PC-3 (cell line): ENCODE measurements around the gene RPP38.

ENCODE experiments used
- CTCF ChIP-seq: fragments of 300-600 bp; sonication (generic); conservative IDR thresholded peaks from 2 replicates; pipeline ENCODE4 v1.5.1; 2017; ENCODE audit warnings: antibody characterized with exemption, low read depth, mild to moderate bottlenecking, low read length
- EZH2 ChIP-seq: fragments of 300-600 bp; sonication (generic); IDR thresholded peaks from one replicate; pipeline ENCODE4 v1.6.1; 2017; ENCODE audit warnings: antibody characterized with exemption, mild to moderate bottlenecking, low read length; ENCODE audit not compliant: unreplicated experiment
- EZH2phosphoT487 ChIP-seq: fragments of 300-600 bp; sonication (generic); IDR thresholded peaks from 2 replicates; pipeline ENCODE4 v1.6.1; 2018; ENCODE audit warnings: mild to moderate bottlenecking, antibody characterized with exemption, low read length, borderline replicate concordance

GRCh38 chr10:15083674-15084501 is 13.3 kb upstream of the RPP38 start:
- TF ChIP-seq CTCF (no peak), EZH2 (no peak), EZH2phosphoT487 (no peak)
